HG03460 (cell line): ENCODE data around the gene CPN2.

ENCODE experiments used
- ATAC-seq: cut with Tn5 transposase; IDR thresholded peaks from one replicate; pipeline ENCODE4 v1.9.1; 2021; ENCODE audit not compliant: unreplicated experiment

The CPN2 gene

DNA sequence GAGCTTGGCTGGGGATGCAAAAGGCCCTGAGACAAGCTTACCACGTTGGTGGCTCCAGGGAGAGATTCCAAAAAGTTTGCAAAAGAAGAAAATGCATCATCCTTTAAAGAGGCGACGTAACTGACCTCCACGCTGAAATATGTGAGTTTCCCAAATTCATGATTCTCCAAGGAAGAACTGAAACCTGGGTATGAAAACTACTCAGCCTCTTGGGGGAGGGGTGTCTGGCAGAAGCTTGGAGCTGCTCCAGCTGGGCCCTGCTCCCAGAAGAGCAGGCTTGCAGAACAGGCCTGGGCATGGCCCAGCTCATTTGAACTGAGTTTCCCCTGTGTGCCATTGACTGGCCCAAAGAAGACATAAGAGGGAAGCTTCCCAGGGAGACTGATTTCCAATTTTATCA is 20.5 kb downstream of the CPN2 start:
- no peak for ATAC-seq

DNA sequence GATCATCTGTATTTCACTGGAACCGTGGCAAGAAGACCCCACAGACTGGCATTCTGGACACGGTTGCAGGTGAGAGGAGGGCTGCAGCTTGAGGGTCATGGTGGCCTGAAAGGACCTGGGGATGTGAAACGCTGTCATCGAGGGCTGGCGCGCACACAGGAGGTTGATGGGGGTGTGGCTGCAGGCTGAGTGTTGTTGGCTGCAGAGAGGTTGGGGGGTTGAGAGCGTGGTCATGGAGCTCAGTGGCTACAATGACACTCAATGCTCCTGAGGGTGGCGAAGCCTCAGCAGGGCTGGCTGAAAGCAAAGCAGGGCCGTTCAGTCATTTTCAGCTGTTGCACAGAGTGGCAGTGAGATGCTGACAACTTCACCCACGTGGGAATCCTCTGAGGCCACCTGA is 21.0 kb downstream of the CPN2 start:
- ATAC-seq = no peak

GRCh38 chr3:194329583-194329965 is 21.6 kb downstream of the CPN2 start:
- no peak for ATAC-seq

GRCh38 chr3:194328942-194329582 is 22.1 kb downstream of the CPN2 start:
- ATAC-seq = no peak

- ATAC-seq = no peak
These were observed 23.0 kb downstream of the CPN2 start for GRCh38 chr3:194328053-194328657.

DNA sequence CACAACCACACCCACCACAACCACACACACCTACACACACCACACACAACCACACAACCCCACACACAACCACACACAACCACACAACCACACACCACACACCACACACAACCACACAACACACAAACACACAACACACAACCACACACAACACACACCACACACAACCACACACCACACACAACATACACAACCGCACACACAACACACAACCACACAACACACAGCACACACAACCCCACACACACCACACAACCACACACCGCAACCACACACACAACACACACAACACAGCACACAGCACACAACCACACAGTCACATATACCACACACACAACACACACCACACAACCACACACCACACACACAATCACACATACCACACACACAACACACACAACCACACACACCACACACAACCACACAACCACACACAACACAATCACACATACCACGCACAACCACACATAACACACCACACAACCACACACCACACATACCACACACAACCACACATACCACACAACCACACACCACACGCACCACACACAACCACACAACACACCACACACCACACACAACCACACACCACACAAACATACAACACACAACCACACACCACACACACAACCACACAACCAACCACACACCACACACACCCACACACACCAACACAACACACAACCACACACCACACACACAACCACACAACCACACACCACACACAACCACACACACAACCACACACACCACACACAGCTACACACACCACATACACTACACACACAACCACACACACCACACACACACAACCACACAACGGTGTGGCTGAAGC is 23.7 kb downstream of the CPN2 start:
- ATAC-seq = no peak

GRCh38 chr3:194326968-194327217 is 24.2 kb downstream of the CPN2 start:
- ATAC-seq = no peak

DNA sequence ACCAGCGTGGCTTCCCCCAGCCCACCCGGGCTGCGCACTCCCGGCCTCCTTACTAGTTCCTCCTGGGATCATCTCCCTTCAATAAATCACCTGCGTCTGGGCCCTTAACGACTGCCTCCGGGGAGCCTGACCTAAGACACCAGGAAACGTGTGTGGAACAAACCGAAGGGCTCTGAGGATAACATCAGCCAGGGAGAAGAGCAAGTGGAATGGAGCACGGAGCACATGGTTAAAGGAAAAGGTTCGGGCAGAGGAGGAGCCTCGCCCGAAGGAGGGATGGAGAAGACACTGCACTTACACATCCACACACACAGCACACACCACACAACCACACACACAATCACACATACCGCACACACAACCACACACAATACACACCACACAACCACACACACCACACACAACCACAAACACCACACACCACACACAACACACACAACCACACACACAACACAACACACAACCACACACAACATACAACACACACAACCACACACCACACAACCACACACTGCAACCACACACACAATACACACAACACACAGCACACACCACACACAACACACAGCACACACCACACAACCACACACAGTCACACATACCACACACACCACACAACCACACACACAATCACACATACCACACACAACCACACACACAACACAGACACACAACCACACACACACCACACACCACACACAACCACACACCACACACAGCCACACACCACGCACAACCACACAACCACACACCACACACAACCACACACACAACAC is 24.7 kb downstream of the CPN2 start:
- no peak for ATAC-seq

DNA sequence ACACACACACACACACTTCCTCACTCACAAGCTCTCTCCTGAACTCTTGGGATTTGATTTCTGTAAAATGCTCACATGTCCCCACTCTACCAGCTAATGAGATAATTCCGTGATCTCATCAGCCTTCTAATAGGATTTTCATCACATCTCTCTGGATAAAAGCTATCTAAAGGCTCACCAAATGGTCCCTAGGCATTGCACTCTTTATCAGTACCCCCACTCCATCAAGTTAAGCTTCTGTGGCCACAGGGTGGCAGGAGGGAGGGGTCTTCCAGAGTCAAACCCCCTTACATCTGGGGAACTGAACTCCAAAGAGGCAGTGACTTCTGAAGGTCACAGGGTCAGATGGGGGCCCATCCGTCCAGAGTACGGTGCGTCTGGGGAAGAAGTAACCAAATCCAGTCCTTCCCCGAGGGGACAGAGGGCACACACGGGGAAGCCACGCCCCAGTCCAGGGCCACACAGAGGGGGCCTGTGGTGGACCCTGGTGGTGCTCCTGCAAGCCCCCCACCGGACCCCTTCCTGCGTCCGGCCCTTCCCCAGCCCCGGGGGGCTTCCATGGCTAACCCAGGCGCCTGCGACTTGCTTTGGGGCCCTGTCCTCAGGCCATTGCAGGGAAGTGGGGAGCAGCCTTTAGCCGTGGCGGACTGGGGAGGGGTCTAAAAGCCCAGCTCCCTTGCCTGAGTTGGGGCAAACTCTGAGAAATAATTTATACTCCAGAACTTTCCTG is 25.5 kb downstream of the CPN2 start:
- no peak for ATAC-seq

- ATAC-seq = no peak
These were observed 26.3 kb downstream of the CPN2 start for GRCh38 chr3:194324823-194325327.

DNA sequence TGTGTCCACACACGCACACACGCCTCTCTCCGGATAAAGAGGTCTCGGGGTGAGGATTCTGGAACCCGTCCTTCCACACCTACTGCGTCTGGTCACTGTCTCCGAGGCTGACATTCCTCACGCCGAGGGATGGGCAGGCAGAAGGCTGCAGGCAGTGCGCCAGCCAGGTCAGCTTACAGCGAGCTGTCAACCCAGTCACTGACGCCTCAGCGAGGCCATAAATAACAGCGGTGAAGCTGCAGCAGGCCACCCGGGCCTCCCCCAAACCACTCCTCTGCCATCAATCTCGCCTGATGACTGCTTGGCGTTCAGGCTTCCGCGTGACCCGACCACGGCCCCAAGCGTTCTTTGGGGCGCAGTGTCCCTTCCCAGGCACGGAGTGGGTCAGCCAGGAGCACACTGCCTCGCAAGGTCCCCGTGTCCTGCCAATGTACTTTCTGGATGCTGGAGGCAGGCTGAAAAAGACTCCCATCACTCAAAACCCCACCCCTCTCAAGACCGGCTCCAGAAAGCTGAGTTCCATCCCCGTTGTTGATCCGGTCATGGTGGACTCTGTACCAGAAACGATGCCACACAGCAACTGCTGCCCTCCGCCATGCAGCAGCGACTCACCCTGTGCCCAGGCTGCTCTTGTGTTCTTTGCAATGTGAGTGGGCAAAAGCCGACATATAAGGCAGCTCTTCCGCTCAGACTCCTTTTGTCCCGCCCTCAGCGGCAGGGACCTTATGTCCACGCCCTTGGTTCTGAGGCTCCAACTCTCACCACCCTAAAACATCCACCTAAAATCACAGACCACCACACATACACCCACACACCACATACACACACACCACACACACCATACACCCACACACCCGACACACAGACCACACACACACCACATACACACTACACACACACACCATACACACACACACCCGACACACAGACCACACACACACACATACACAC is 27.1 kb downstream of the CPN2 start:
- ATAC-seq = peak; percentile 63

GRCh38 chr3:194322678-194323211 is 28.4 kb downstream of the CPN2 start:
- no peak for ATAC-seq

DNA sequence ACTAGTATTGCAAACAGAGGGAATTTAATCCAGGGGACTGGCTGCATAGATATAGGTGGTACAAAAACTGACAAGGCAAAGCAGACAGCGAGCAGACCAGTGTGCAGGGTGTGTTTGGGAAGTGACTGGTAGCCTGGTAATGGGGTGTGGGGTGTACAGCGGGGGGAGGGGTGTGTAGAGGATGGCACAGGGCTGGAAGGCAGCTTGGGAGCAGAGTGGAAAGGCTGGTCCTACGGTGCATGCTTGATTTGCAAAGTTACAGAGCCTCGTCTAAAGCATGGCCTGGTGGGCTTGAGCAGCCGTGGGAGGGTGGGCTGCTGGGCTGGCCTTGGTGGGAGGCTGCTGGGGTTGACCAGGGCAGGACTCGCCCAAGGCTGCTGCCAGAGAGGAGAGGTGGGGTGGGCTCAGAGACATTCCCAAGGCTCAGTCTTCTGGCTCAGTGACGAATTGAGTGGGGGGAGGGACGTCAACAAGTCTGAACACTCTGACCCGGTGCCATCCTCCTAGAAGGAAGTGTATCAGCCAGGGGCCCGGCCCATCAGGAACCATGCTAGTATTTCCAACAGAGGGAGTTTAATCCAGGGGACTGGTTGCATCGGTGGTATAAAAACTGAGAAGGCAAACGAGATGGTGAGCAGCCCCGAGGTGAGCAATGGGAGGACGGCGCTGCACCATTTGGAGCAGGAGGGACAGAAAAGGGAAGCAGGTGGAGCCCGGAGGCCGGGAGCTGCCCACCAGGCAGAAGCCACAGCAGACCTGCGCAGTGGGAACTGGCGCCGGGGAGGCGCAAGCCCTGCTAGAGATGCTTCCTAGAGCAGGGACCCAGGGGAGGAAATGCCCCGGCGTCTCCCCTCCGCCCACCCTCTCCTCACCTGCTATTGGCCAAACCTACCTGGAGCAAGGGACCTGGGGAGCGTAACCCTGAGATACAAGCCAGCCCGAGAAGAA is 29.2 kb downstream of the CPN2 start:
- no peak for ATAC-seq

GRCh38 chr3:194320744-194321243 is 30.3 kb downstream of the CPN2 start:
- no peak for ATAC-seq

GRCh38 chr3:194320100-194320499 is 31.0 kb downstream of the CPN2 start:
- ATAC-seq = no peak

DNA sequence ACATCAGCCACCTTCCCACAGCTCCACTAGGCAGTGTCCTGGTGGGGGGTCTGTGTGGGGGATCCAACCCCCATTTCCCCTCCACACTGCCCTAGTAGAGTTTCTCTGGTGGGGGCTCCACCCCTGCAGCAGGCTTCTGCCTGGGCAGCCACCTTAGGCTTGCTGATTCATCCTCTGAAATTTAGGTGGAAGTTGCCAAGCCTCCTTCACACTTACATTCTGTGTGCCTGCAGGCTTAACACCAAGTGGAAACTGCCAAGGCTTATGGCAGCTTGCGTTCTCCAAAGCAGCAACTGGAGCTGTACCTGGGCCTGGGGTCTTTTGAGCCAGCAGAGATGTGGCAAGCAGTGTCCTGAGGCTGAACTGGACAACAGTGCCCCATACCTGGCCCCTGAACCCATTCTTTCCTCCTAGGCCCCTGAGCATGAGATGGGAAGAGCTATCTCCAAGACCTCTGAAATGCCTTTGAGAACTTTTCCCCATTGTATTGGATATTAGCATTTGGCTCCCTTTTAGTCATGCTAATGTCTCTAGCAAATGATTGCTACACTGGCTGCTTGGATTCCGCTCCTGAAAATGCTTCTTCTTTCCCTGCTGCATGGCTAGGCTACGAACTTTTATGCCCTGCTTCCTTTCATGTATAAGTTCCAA is 32.5 kb downstream of the CPN2 start:
- ATAC-seq = no peak

DNA sequence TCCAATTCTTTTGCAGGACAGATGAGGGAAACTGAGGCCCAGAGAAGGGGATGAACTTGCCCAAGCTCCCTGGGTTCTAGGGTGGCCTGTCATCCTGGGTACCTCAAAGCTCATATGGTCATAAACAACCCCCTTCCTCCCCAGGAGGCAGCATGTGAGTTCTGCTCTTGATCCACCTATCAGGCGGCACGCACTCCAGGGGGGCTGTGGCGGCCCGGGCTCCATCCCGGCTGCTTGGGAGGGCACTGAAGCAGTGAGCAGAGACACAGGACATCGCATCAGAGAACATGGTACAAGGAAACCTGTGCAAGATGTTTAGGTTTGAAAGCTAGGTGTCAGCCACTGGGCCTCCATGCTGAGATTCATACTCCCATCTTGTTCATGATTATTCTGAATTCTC is 34.2 kb downstream of the CPN2 start:
- ATAC-seq = no peak

DNA sequence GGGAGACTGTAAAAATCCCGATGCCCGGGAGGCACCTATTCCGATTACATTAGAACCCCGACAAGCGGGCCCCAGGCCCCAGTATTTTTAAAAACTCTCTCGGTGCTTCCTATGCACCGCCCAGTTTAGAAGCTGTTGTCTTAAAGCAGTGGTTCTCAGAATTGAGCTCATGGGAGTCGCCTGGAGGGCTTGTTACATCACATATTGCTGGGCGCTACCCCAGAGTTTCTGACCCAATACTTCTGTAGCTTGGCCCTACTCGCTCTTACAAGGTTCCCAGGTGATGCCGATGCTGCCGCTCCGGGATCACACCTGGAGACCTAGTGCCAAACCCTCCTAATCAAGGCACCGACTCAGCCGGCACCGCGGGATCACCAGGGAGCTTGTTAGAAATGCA is 35.2 kb downstream of the CPN2 start:
- ATAC-seq = peak; percentile 20
